Esophagus (tissue), 2 donors: ENCODE results near the gene GBE1. TPM values are rescaled to one million over a fixed set of nuclear protein-coding genes. Genes with fewer than 3 reads are reported as not detected.

Experiments used
- H3K27ac ChIP-seq, 2 donors: one replicate each; pipeline ENCODE4 v1.5.1; 2013; ENCODE audit warnings: low read depth in 2 of 2, mild to moderate bottlenecking in 2 of 2, inconsistent platforms in 1 of 2, low read length in 1 of 2, moderate library complexity in 1 of 2
- H3K27me3 ChIP-seq, 2 donors: one replicate each; pipeline ENCODE4 v1.6.1; 2013; ENCODE audit warnings: low read length in 2 of 2, control low read depth in 1 of 2, mild to moderate bottlenecking in 1 of 2; ENCODE audit not compliant: insufficient read depth in 2 of 2, control insufficient read depth in 1 of 2
- H3K36me3 ChIP-seq, 2 donors: one replicate each; pipeline ENCODE4 v1.6.1; 2013; ENCODE audit warnings: low read length in 1 of 2; ENCODE audit not compliant: control insufficient read depth in 2 of 2, insufficient read depth in 2 of 2
- H3K4me1 ChIP-seq, 2 donors: one replicate each; pipeline ENCODE4 v1.6.1; 2013; ENCODE audit warnings: low read length in 1 of 2; ENCODE audit not compliant: control insufficient read depth in 2 of 2, insufficient read depth in 2 of 2
- H3K4me3 ChIP-seq, 2 donors: one replicate each; pipeline ENCODE4 v1.5.1; 2013; ENCODE audit warnings: low read length in 2 of 2, mild to moderate bottlenecking in 2 of 2, low read depth in 1 of 2, moderate library complexity in 1 of 2
- H3K9me3 ChIP-seq, 2 donors: one replicate each; pipeline ENCODE4 v1.6.1; 2013; ENCODE audit warnings: mild to moderate bottlenecking in 2 of 2, low read depth in 1 of 2, low read length in 1 of 2, moderate library complexity in 1 of 2; ENCODE audit not compliant: control insufficient read depth in 2 of 2, insufficient read depth in 1 of 2
- WGBS, 2 donors: extraction: QIAGEN DNeasy Blood & Tissue Kit; methylation state at CpG; one replicate each; pipeline ENCODE4 v1.1.7; 2013; 5-methylcytosine and 5-hydroxymethylcytosine counted together
- polyA plus RNA-seq, 2 donors: library from polyadenylated mRNA; stranded (reverse); fragments of 200-250 nt; gene quantifications; one replicate each; pipeline ENCODE4 v1.2.3, GENCODE V29; 2013
- donor health status: healthy with polysubstance abuse.
- donor health status: Bipolar disorder and iron deficiency.

GBE1 gene
- polyA plus RNA-seq, 2 donors = 7.1 to 16.9 TPM

GRCh38 chr3:81740731-81741130, 20.7 kb downstream of the GBE1 start:
- H3K4me3 ChIP-seq = no peak overlapping the region
- H3K27ac ChIP-seq = no peak overlapping the region
- H3K9me3 ChIP-seq = no peaks in the 10 kb centered on the region
- 76% methylated on average over 1 of the region's 1 CpG for WGBS, 2 donors
- H3K27me3 ChIP-seq = no peaks in the 10 kb centered on the region
- no peaks in the 10 kb centered on the region for H3K36me3 ChIP-seq
- H3K4me1 ChIP-seq = no peaks in the 10 kb centered on the region

GRCh38 chr3:81735334-81735733, 26.1 kb downstream of the GBE1 start:
- Histone ChIP-seq H3K27me3 (no peaks in the 10 kb centered on the region), H3K4me1 (no peaks in the 10 kb centered on the region), H3K27ac (no peak overlapping the region), H3K36me3 (no peaks in the 10 kb centered on the region), H3K4me3 (no peak overlapping the region), H3K9me3 (no peaks in the 10 kb centered on the region)
- 94 to 95% methylated on average over 5 of the region's 5 CpGs for WGBS, 2 donors

GRCh38 chr3:81734742-81735141, 26.7 kb downstream of the GBE1 start:
- no peak overlapping the region for H3K27ac ChIP-seq
- H3K36me3 ChIP-seq = no peaks in the 10 kb centered on the region
- no peaks in the 10 kb centered on the region for H3K4me1 ChIP-seq
- no peaks in the 10 kb centered on the region for H3K9me3 ChIP-seq
- H3K4me3 ChIP-seq = no peak overlapping the region
- no peaks in the 10 kb centered on the region for H3K27me3 ChIP-seq
- WGBS, 2 donors = 74 to 98% methylated on average over 1 of the region's 1 CpG

- no peaks in the 10 kb centered on the region for H3K27me3 ChIP-seq
- H3K4me3 ChIP-seq = no peak overlapping the region
- no peaks in the 10 kb centered on the region for H3K9me3 ChIP-seq
- no peaks in the 10 kb centered on the region for H3K4me1 ChIP-seq
- WGBS, 2 donors = 89 to 90% methylated on average over 4 of the region's 4 CpGs
- H3K36me3 ChIP-seq = no peaks in the 10 kb centered on the region
- no peak overlapping the region for H3K27ac ChIP-seq
Observed at GRCh38 chr3:81732642-81733041, 28.8 kb downstream of the GBE1 start.

GRCh38 chr3:81728766-81729544, 32.5 kb downstream of the GBE1 start:
- H3K36me3 ChIP-seq = no peaks in the 10 kb centered on the region
- H3K4me1 ChIP-seq = no peaks in the 10 kb centered on the region
- no peaks in the 10 kb centered on the region for H3K9me3 ChIP-seq
- no peaks in the 10 kb centered on the region for H3K27me3 ChIP-seq
- no peak overlapping the region for H3K27ac ChIP-seq
- 85 to 89% methylated on average over 2 of the region's 2 CpGs for WGBS, 2 donors
- H3K4me3 ChIP-seq = no peak overlapping the region

- no peak overlapping the region for H3K4me3 ChIP-seq
- no peaks in the 10 kb centered on the region for H3K9me3 ChIP-seq
- H3K36me3 ChIP-seq = no peaks in the 10 kb centered on the region
- H3K27me3 ChIP-seq = no peaks in the 10 kb centered on the region
- H3K4me1 ChIP-seq = no peaks in the 10 kb centered on the region
- no peak overlapping the region for H3K27ac ChIP-seq
- WGBS, 2 donors = 82 to 89% methylated on average over 6 of the region's 6 CpGs
Observed at GRCh38 chr3:81726735-81727134, 34.7 kb downstream of the GBE1 start.

GRCh38 chr3:81726132-81726531, 35.3 kb downstream of the GBE1 start:
- 78 to 84% methylated on average over 2 of the region's 2 CpGs for WGBS, 2 donors
- no peaks in the 10 kb centered on the region for H3K4me1 ChIP-seq
- H3K27ac ChIP-seq = no peak overlapping the region
- no peaks in the 10 kb centered on the region for H3K27me3 ChIP-seq
- H3K36me3 ChIP-seq = no peaks in the 10 kb centered on the region
- no peak overlapping the region for H3K4me3 ChIP-seq
- H3K9me3 ChIP-seq = no peaks in the 10 kb centered on the region

GRCh38 chr3:81723732-81724313, 37.6 kb downstream of the GBE1 start:
- 58 to 60% methylated on average over 4 of the region's 4 CpGs for WGBS, 2 donors
- H3K27me3 ChIP-seq = no peaks in the 10 kb centered on the region
- H3K36me3 ChIP-seq = no peaks in the 10 kb centered on the region
- no peaks in the 10 kb centered on the region for H3K9me3 ChIP-seq
- peak overlapping the region in 1 of 2 donors; percentile 6 for H3K27ac ChIP-seq
- H3K4me3 ChIP-seq = no peak overlapping the region
- no peaks in the 10 kb centered on the region for H3K4me1 ChIP-seq

- H3K27ac ChIP-seq = no peak overlapping the region
- H3K27me3 ChIP-seq = no peaks in the 10 kb centered on the region
- H3K4me1 ChIP-seq = no peaks in the 10 kb centered on the region
- no peaks in the 10 kb centered on the region for H3K9me3 ChIP-seq
- no peaks in the 10 kb centered on the region for H3K36me3 ChIP-seq
- WGBS, 2 donors = 93 to 95% methylated on average over 1 of the region's 1 CpG
- H3K4me3 ChIP-seq = no peak overlapping the region
Observed at GRCh38 chr3:81718311-81718710, 43.1 kb downstream of the GBE1 start.
